Activated gamma-delta T cell treated with anti-CD3 and anti-CD28 coated beads, Interleukin-2, amount 50 U/mL, for 16 hours (primary cell): ENCODE data around the gene MAML1.
"Not testable (repeated sequence)": the region's sequence is repeated elsewhere in the genome, so short reads cannot be mapped to it uniquely, and the experiment has no call there.

ENCODE experiments used
- DNase-seq: peaks from one replicate; pipeline ENCODE4 v3.0.0-alpha.2; 2020; ENCODE audit warnings: low read depth

MAML1 gene

DNA sequence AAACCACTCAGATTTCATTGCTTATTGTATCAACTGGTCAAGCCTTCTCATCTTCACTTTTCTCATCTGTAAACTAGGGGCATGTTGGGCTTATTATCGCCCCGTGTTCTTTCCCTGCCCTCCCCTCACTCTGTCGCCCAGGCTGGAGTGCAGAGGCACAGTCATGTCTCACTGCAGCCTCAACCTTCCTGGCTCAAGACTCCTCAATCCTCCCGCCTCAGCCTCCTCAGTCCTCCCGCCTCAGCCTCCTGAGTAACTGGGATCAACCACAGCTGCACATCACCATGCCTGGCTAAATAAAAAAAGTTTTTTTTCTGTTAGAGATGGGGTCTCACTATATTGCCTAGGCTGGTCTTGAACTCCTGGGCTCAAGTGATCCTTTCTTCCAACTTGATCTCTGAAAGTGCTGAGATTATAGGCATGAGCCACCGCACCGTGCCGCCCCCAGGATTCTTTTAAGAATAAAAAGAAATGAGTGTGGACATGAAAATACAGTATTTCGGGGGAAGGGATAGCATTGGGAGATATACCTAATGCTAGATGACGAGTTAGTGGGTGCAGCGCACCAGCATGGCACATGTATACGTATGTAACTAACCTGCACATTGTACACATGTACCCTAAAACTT is 2.0 kb downstream of the MAML1 start:
- no peak for DNase-seq

GRCh38 chr5:179738742-179739141 is 6.1 kb downstream of the MAML1 start:
- no peak for DNase-seq

DNA sequence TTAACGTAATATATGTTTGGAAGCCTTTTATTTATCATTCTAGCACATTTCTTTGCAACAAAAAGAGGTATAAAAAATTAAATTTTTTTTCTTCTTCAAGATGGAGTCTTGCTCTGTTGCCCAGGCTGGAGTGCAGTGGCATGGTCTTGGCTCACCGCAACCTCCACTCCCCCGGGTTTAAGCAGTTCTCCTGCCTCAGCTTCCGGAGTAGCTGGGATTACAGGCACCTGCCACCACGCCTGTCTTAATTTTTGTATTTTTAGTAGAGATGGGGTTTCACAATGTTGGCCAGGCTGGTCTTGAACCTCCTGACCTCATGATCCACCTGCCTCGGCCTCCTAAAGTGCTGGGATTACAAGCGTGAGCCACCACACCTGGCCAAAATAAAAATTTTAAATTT is 11.5 kb downstream of the MAML1 start:
- not testable (repeated sequence) for DNase-seq

GRCh38 chr5:179746872-179747271 is 14.2 kb downstream of the MAML1 start:
- DNase-seq = no peak

DNA sequence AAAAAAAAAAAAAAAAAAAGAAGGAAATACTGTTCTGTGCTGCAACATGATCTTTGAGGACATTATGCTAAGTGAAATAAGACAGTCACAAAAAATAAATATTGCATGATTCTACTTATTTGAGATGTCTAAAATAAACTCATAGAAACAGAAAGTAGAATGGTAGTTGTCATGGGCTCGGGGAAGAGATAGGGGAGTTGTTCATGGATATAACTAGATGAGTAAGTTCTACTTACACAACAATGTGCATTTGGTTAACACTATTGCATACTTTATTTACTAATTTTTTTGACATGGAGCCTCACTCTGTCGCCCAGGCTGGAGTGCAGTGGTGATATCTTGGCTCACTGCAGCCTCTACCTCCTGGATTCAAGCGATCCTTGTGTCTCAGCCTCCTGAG is 15.2 kb downstream of the MAML1 start:
- no peak for DNase-seq

GRCh38 chr5:179749857-179750508 is 17.4 kb downstream of the MAML1 start:
- no peak for DNase-seq

DNA sequence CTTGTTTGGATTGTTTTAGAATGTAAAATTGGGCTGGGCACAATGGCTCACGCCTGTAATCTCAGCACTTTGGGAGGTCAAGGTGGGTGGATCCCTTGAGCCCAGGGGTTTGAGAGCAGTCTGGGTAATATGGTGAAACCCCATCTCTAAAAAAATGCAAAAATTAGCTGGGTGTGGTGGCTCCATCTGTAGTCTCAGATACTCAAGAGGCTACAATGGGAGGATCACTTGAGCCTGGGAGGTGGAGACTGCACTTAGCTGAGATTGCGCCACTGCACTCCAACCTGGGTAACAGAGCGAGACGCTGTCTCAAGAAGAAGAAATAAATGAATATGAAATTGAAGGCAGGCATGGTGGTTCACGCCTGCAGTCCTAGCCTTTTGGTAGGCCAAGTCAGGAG is 21.3 kb downstream of the MAML1 start:
- no peak for DNase-seq

DNA sequence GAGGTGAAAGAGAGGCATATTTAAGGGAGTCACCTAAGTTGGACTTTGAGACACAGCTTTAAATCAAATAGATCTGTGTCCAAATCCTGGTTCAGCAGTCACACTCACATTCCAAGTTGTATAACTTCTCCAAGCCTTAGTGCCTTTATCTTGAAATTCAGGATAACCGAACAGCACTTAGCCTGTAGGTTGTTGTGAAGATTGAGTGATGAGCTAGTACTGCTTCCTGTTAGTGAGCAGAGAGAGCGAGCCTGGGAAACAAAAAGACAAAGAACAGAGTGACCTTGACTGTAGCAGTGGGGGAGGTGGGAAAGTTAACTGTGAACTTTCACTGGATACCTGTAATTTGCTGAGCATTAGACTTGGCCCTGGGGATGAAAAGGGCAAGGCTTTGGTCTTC is 22.4 kb downstream of the MAML1 start:
- DNase-seq = no peak

- no peak for DNase-seq
These were observed 26.3 kb downstream of the MAML1 start for GRCh38 chr5:179758955-179759354.

- no peak for DNase-seq
These were observed 27.2 kb downstream of the MAML1 start for GRCh38 chr5:179759581-179760551.

DNA sequence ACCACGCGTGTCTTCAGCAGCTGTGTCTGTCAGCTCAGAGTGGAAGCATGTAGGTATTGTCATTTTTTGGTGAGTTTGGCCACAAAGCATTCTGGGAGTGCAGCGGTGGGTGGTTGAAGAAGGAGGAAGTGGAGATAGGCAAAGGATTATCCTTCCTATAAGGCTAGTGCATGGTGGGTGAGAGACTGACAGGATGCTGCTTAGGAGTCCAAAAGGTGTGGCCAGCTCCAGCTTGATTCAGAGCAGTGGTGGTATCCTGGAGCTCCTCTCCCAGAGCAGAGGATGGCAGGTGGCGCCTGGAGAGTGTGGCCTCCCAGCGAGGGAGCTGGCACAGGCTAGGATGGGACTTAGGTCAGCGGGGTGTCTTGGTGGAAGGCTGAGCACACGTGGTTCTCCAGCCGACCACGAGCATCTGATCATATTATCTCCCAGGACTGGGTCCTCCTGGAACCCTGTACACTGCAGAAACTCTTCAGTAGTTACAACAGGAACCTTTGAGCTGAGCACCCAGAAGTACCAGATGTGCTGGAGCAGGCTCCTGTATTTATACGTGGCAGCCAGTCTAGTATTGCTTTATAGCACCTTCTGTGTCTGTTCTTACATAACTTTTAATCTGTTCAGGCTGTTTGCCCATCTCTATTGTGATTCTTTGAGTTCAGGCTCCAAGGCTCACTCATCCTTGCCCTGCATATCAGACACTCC is 29.6 kb downstream of the MAML1 start:
- DNase-seq = no peak

GRCh38 chr5:179762781-179763176 is 30.2 kb downstream of the MAML1 start:
- no peak for DNase-seq

DNA sequence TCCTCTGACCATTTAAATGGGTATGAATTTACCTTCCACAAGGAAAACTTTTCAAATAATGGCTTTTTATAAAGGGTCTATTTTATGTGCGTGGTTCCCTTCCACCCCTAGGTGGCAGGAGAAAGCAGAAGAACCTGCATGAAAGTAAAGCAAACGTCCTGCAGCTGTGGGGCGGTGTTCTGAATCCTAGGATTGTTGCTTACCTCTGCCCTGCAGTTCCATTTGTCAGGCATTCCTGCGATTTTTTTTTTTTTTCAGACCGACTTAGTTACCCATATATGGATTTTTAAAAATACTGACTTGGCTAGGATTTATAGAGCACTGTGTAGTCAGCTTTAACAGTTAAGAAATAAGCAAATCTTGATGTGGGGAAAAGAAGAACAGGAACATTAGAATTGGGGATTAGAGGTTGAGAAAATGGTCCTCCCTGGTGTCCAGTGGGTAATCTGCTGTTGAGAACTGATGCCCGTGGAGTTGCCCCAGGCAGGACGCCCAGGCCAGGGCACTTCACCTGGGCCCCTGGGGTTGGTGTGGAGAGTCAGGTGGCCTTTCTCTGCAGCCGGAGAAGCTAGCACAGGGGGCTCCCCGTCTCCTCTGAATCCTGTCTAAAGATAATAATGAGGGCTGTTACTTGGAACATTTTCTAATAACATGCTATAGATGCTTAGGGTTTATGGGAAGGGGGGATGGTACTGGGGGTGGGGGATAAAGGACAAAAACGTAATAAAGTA is 30.8 kb downstream of the MAML1 start:
- peak; percentile 19 for DNase-seq

GRCh38 chr5:179764056-179764455 is 31.4 kb downstream of the MAML1 start:
- no peak for DNase-seq

DNA sequence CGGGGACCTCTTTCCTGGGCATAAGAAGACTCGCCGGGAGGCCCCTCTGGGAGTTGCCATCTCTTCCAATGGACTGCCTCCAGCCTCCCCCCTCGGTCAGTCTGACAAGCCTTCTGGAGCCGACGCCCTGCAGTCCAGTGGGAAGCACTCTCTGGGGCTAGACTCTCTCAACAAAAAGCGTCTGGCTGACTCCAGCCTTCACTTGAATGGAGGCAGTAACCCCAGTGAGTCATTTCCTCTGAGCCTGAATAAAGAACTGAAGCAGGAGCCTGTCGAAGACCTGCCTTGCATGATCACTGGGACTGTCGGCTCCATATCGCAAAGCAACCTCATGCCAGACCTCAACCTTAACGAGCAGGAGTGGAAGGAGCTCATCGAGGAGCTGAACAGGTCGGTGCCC is 32.8 kb downstream of the MAML1 start:
- DNase-seq = no peak

- DNase-seq = no peak
These were observed 33.6 kb downstream of the MAML1 start for GRCh38 chr5:179766021-179766725.

- no peak for DNase-seq
These were observed 34.3 kb downstream of the MAML1 start for GRCh38 chr5:179766726-179767455.

GRCh38 chr5:179767496-179768100 is 35.0 kb downstream of the MAML1 start:
- DNase-seq = no peak

GRCh38 chr5:179768326-179769085 is 35.9 kb downstream of the MAML1 start:
- no peak for DNase-seq
